NOMO-1 treated with DMSO at 0.1 percent for 48 hours (cell line): ENCODE data around the gene BAHCC1.

Source experiments
- DNase-seq: peaks from one replicate; lab custom pipeline; 2025; ENCODE audit not compliant: unreplicated experiment; lab: John Stamatoyannopoulos, UW

Gene BAHCC1

DNA sequence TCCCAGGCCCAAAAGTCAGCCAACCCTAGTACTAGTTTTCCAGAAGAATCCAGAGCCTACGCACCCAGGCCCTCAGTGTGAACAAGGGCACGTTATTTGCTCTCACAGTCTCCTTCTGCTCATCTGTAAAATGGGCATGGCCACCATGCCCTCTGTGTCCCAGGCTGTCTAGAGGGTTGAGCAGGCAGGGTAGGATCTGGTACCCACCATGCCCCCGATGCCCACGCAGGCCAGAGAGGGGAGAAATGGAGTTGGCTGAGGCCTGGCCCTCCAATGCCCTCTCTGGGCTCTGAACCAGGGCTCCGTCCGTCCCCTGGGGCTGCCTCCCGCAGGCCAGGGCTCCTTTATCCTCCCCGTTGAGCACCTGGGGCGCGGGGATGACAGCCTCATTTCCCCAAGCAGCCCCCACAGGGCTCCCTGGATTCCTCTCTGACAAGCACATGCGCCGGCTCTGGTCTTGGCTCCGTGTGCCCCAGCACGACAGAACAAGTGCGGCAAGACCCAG lies 9.1 kb upstream of the BAHCC1 start:
- no peak for DNase-seq

- DNase-seq, result no peak
Measured at GRCh38 chr17:81386646-81387099, 8.6 kb upstream of the BAHCC1 start.

GRCh38 chr17:81387100-81388090 lies 7.9 kb upstream of the BAHCC1 start:
- DNase-seq, result peak; percentile 74

DNA sequence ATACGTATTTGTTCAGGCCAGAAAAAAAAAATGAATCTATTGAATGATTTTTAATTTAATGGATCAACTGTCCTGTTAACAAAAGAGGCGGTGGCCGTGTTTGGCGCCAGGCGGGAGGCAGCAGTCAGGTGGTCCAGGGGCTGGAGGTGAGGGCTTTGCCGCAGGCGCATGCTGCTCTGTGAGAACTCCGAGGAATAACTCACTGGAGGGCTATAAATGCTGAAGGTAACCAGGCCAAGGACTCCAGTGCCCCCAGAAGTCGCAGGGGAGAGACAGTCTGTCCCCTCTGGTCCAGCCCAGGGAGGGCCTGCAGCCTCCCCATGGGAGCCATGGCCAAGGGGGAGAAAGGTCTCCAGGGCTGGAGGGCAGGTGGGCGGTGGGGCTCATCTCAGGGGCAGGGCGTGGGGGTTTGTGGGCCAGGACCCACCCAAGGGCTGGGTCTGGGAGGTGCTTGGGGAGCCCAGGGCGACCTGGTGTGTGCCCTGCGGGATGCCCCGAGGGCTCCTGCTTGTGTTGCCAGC lies 7.1 kb upstream of the BAHCC1 start:
- DNase-seq, result no peak

GRCh38 chr17:81388612-81389367 lies 6.5 kb upstream of the BAHCC1 start:
- DNase-seq, result no peak

- no peak for DNase-seq
Measured at GRCh38 chr17:81389585-81389984, 5.7 kb upstream of the BAHCC1 start.

DNA sequence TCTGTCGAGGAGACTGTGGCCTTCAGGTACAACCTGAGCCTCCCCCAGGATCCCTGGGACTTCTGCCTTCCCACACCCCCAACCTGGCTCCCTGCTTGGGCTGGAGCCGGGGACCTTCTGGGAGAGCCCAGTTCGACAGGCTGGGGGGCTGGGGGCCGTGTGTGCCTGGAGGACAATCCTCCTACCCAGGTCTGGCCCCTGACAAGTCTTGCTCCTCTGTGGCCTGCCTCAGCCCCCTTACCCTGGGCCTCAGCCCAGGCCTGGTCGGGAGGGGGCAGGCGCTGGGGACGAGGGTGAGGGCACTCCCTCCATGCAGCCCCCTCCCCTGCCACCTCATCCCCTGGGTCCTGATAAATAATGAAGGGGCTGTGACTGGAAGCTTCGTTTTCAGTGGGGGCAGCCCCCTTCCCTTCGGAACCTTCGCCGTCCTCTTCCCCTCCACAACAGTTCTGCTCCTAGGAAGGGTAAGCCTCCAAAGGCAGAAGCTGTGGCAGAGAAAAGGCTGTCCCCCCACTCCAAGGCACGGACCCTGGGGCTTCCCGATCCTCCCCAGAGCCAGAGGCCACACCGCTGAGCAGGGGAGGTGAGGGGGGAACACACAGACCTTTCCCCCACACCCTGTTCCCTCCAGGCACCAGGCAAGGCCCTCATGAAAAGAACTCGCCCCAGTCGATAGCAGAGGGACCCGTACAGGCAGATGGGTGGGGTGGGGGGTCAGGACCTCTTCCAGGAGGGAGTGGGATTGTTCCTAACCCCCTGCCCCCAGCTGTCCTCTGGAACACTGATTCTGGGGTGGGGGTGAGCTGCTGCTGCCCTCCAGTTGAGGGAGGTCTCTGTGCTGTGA lies 5.0 kb upstream of the BAHCC1 start:
- no peak for DNase-seq

GRCh38 chr17:81390873-81391255 lies 4.4 kb upstream of the BAHCC1 start:
- no peak for DNase-seq

- no peak for DNase-seq
Measured at GRCh38 chr17:81391293-81391935, 3.8 kb upstream of the BAHCC1 start.

DNA sequence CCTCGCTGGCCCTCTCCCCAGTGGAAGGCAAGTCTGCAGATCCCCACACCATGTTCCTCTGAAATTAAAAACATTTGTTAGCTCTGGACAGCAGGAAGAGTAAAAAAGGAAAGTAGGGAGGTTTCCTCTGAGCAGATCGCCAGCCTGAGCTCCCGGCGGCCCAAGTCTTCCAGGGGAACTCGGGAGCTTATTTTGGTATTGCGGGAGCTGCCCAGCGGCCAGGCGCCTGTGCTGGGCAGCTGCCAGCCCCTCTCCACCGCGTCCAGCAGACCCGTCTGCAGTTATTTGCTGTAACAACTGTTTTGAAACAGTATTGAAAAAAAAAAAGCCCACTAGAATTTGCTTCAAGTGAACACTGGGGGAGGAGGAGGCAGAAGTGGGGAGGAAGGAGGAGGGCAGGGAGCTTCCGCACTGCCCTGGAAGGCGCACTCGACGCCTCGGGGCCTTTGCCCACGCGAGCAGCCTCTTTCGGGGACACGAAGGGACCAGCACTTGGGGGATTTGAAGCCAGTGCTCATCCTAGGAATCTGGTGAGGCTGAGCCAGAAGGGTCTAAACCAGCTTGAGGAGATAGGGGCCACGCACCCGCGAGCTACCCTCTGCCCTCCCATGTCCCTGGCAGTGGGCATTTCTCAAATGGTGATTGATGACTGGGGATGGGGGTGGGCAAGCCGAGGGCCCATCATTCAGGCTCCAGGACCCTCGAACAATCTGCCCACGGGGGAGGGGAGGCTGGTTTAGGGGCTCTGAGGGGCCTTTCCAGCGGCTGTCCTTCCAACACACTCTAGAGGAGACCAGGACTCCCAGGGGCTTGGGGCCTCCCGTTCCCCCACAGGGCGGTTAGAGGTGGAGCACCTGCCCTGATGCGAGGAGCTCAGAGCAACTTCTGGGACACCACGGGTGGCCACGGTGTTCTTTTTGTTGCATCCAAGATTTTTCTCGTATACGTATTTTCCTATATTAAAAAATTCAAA lies 3.0 kb upstream of the BAHCC1 start:
- DNase-seq, result no peak

GRCh38 chr17:81392909-81393654 lies 2.2 kb upstream of the BAHCC1 start:
- DNase-seq, result no peak

- DNase-seq, result peak; percentile 97
Measured at GRCh38 chr17:81393684-81394376, 1.4 kb upstream of the BAHCC1 start.

GRCh38 chr17:81394377-81394920 lies 808 bp upstream of the BAHCC1 start:
- peak; percentile 62 for DNase-seq

- DNase-seq, result no peak
Measured at GRCh38 chr17:81395600-81396277, 482 bp downstream of the BAHCC1 start.

DNA sequence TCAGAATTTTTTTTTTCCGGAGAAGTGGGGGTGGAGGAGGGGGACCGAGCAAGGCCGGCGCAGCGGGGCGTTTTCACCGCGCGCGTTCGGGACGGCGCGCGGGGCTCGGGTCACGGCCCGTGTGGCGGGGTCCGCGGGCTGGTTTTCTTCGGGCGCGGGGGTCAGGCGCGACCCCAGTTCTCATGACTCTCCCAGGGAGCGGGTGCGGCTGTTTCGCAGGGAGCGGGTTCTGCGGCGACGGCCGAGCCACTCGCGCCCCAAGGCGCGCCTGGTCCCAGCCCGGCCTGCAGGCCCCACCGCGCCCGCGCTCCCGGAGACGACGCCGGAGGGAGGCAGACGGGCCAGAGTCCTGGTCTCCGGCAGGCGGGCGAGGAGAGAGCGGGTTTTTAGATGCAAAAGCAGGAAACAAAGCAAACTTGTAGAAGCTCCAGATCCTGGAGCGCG lies 1.0 kb downstream of the BAHCC1 start:
- DNase-seq, result no peak

GRCh38 chr17:81396722-81397313 lies 1.6 kb downstream of the BAHCC1 start:
- DNase-seq, result peak; percentile 34
